DOHH2 (cell line): ENCODE results near the gene CHAMP1.

Experiments used
- H3F3A ChIP-seq: fragments of 200-600 bp; sonication (generic), shearing (Covaris generic); 2 replicates; pipeline ENCODE4 v1.6.0; 2016; ENCODE audit warnings: antibody characterized with exemption, mild to moderate bottlenecking; ENCODE audit not compliant: control insufficient read depth, insufficient read depth
- H3K27ac ChIP-seq: fragments of 200-600 bp; sonication (generic); 2 replicates; pipeline ENCODE4 v1.5.1; 2014; ENCODE audit warnings: low read depth, mild to moderate bottlenecking, low read length, moderate library complexity
- H3K27me3 ChIP-seq: fragments of 200-600 bp; sonication (generic); 2 replicates; pipeline ENCODE4 v1.6.1; 2014; ENCODE audit warnings: mild to moderate bottlenecking, low read length, mixed read lengths; ENCODE audit not compliant: control insufficient read depth
- H3K36me3 ChIP-seq: fragments of 200-600 bp; sonication (generic); 2 replicates; pipeline ENCODE4 v1.6.1; 2014; ENCODE audit warnings: mild to moderate bottlenecking, low read length, moderate library complexity, mixed read lengths; ENCODE audit not compliant: control insufficient read depth
- H3K4me1 ChIP-seq: fragments of 200-600 bp; sonication (generic); 2 replicates; pipeline ENCODE4 v1.6.1; 2014; ENCODE audit warnings: mild to moderate bottlenecking, low read length, mixed read lengths; ENCODE audit not compliant: control insufficient read depth
- H3K4me2 ChIP-seq: fragments of 200-600 bp; sonication (generic); 2 replicates; pipeline ENCODE4 v1.6.0; 2014; ENCODE audit warnings: mild to moderate bottlenecking, low read length, moderate library complexity
- H3K4me3 ChIP-seq: fragments of 200-600 bp; sonication (generic); 2 replicates; pipeline ENCODE4 v1.5.1; 2014; ENCODE audit warnings: mild to moderate bottlenecking, low read length, mixed read lengths
- H3K79me2 ChIP-seq: fragments of 200-600 bp; sonication (generic); 2 replicates; pipeline ENCODE4 v1.6.1; 2014; ENCODE audit warnings: mild to moderate bottlenecking, low read length, mixed read lengths; ENCODE audit not compliant: control insufficient read depth
- H3K9me2 ChIP-seq: fragments of 200-600 bp; sonication (generic); replicated peaks from 2 replicates; pipeline ENCODE4 v1.6.1; 2014; ENCODE audit warnings: mild to moderate bottlenecking, low read length, mixed read lengths; ENCODE audit not compliant: control insufficient read depth
- H3K9me3 ChIP-seq: fragments of 200-600 bp; sonication (generic); 2 replicates; pipeline ENCODE4 v1.6.1; 2014; ENCODE audit warnings: antibody characterized with exemption, low read length, mixed read lengths; ENCODE audit not compliant: control insufficient read depth, insufficient read depth
- H4K20me1 ChIP-seq: fragments of 200-600 bp; sonication (generic); 2 replicates; pipeline ENCODE4 v1.6.0; 2014; ENCODE audit warnings: low read depth, mild to moderate bottlenecking, antibody characterized with exemption, low read length, moderate library complexity; ENCODE audit not compliant: control insufficient read depth, insufficient read depth
- EZH2phosphoT487 ChIP-seq: fragments of 200-600 bp; sonication (generic); IDR thresholded peaks from 2 replicates; pipeline ENCODE4 v1.6.1; 2017; ENCODE audit warnings: borderline replicate concordance, mild to moderate bottlenecking, antibody characterized with exemption, low read length, moderate library complexity, mixed read lengths
- TF ChIP-seq, protein P1 (sequence below): fragments of 200-600 bp; sonication (generic); IDR thresholded peaks from one replicate; pipeline ENCODE4 v1.5.1; 2014; ENCODE audit warnings: antibody characterized with exemption, mild to moderate bottlenecking, low read depth, low read length; ENCODE audit not compliant: poor library complexity, severe bottlenecking

The CHAMP1 gene

DNA sequence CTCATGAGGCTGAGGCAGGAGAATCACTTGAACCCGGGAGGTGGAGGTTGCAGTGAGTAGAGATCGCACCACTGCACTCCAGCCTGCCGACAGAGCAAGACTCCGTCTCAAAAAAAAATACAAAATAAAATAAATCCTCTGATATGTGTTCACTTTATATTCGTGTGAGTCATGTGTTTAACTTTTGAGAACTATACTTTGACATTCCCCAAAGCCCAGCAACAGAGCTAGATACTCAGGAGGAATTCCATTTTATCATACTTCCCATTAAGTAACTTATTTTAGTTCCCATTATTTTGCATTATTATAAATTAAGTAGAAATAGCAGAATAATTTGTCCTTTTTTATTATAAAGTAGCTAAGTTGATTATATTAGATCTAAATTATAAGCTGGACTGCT, 3.3 kb upstream of the CHAMP1 start:
- peaks cover 27% of the 10 kb centered on the region for H3K36me3 ChIP-seq
- no peak overlapping the region for H3K4me3 ChIP-seq
- H4K20me1 ChIP-seq, result peaks cover 13% of the 10 kb centered on the region; the same call in 1 of the 2 replicates
- no peak for TF ChIP-seq EZH2phosphoT487
- TF ChIP-seq, protein P1, sequence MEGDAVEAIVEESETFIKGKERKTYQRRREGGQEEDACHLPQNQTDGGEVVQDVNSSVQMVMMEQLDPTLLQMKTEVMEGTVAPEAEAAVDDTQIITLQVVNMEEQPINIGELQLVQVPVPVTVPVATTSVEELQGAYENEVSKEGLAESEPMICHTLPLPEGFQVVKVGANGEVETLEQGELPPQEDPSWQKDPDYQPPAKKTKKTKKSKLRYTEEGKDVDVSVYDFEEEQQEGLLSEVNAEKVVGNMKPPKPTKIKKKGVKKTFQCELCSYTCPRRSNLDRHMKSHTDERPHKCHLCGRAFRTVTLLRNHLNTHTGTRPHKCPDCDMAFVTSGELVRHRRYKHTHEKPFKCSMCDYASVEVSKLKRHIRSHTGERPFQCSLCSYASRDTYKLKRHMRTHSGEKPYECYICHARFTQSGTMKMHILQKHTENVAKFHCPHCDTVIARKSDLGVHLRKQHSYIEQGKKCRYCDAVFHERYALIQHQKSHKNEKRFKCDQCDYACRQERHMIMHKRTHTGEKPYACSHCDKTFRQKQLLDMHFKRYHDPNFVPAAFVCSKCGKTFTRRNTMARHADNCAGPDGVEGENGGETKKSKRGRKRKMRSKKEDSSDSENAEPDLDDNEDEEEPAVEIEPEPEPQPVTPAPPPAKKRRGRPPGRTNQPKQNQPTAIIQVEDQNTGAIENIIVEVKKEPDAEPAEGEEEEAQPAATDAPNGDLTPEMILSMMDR, result no peak
- peak overlapping the region; percentile 84; the same call in 1 of the 2 replicates for H3K4me2 ChIP-seq
- H3K79me2 ChIP-seq, result peaks cover 25% of the 10 kb centered on the region
- no peaks in the 10 kb centered on the region for H3K9me3 ChIP-seq
- no peaks in the 10 kb centered on the region for H3K9me2 ChIP-seq
- H3F3A ChIP-seq, result peaks cover 48% of the 10 kb centered on the region
- peaks cover 58% of the 10 kb centered on the region for H3K4me1 ChIP-seq
- no peaks in the 10 kb centered on the region for H3K27me3 ChIP-seq
- H3K27ac ChIP-seq, result peak overlapping the region; percentile 98

DNA sequence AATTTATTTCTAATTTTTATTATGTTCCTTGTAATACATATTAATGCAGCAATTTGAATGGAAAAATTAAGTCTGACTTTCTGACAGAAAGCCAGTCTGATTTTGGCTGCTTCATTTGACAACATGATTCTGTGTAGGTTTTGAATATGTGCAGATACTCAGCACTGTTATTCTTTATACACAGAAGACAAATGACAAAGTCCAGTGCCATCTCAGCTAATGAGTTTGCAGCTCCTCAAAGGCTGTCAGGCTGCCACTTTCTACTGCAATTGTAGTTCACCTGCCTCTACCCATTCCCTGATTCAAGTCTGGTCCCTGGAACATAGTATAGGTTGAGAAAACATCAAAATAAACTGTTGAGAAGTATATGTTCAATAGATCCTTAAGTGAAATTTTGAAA, 2.9 kb upstream of the CHAMP1 start:
- Histone ChIP-seq H3K4me1 (peaks cover 62% of the 10 kb centered on the region), H3K9me2 (no peaks in the 10 kb centered on the region), H3K79me2 (peaks cover 29% of the 10 kb centered on the region), H3K9me3 (no peaks in the 10 kb centered on the region), H3K4me3 (peak overlapping the region; percentile 49), H3K36me3 (peaks cover 29% of the 10 kb centered on the region), H3K27me3 (no peaks in the 10 kb centered on the region), H3K4me2 (peak overlapping the region; percentile 84), H3F3A (peaks cover 48% of the 10 kb centered on the region), H4K20me1 (peaks cover 14% of the 10 kb centered on the region; the same call in 1 of the 2 replicates), H3K27ac (peak overlapping the region; percentile 98)
- TF ChIP-seq EZH2phosphoT487, result no peak
- TF ChIP-seq, protein P1, result no peak

DNA sequence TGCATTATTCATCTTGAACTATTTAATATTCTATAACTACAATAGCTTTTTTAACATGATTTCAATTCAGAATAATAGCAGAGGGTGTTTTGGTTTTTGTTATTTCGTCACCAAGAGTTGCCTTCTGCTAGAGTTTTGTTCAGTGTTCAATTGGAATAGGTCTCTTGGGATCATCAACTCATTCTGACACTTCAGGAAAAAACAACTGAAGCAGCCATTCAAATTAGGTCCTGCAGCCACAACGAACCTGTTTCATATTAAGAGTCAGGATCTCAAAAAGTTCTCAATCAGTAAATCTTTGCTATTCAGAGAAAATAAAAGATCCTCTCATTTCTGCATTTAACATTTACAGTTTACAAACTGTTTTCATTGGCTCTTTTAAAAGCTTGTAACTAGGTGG, 2.4 kb upstream of the CHAMP1 start:
- Histone ChIP-seq H3K27me3 (no peaks in the 10 kb centered on the region), H3K9me3 (no peaks in the 10 kb centered on the region), H4K20me1 (peaks cover 19% of the 10 kb centered on the region), H3K27ac (peak overlapping the region; percentile 98), H3K4me1 (peaks cover 67% of the 10 kb centered on the region), H3K4me2 (peak overlapping the region; percentile 84), H3K36me3 (peaks cover 29% of the 10 kb centered on the region), H3K79me2 (peaks cover 34% of the 10 kb centered on the region), H3F3A (peaks cover 48% of the 10 kb centered on the region), H3K4me3 (peak overlapping the region; percentile 49), H3K9me2 (no peaks in the 10 kb centered on the region)
- no peak for TF ChIP-seq EZH2phosphoT487
- TF ChIP-seq, protein P1, result no peak
